Right renal cortex interstitium (tissue), 3 donors: ENCODE data around the gene WNT7B. TPM values are rescaled to one million over a fixed set of nuclear protein-coding genes. Genes with fewer than 3 reads are reported as not detected.

Source experiments
- DNase-seq, 3 donors: peaks; one replicate each; pipeline ENCODE4 v3.0.0-alpha.2; 2013; ENCODE audit warnings: low read depth in 3 of 3, low spot score in 2 of 3
- polyA plus RNA-seq, 3 donors: library from polyadenylated mRNA; unstranded; fragments of 120-200 nt; gene quantifications; one replicate each; pipeline ENCODE4 v1.2.1, GENCODE V29; 2013; ENCODE audit not compliant: insufficient read length in 3 of 3

Gene WNT7B
- polyA plus RNA-seq, 3 donors = 5.2 to 11.1 (median 9.0) TPM

GRCh38 chr22:45933506-45934167 lies 43.3 kb downstream of the WNT7B start:
- no peak for DNase-seq

- no peak for DNase-seq
These were observed 44.9 kb downstream of the WNT7B start for GRCh38 chr22:45932071-45932470.

- DNase-seq = no peak
These were observed 45.9 kb downstream of the WNT7B start for GRCh38 chr22:45931042-45931441.

GRCh38 chr22:45930324-45930723 lies 46.6 kb downstream of the WNT7B start:
- no peak for DNase-seq

- no peak for DNase-seq
These were observed 47.3 kb downstream of the WNT7B start for GRCh38 chr22:45929649-45930048.

GRCh38 chr22:45928726-45929368 lies 48.1 kb downstream of the WNT7B start:
- no peak for DNase-seq

- DNase-seq = no peak
These were observed 49.9 kb downstream of the WNT7B start for GRCh38 chr22:45927059-45927458.

GRCh38 chr22:45926433-45926832 lies 50.5 kb downstream of the WNT7B start:
- DNase-seq = no peak

- no peak for DNase-seq
These were observed 51.1 kb downstream of the WNT7B start for GRCh38 chr22:45925811-45926351.

GRCh38 chr22:45923835-45924234 lies 53.1 kb downstream of the WNT7B start:
- no peak for DNase-seq

GRCh38 chr22:45923212-45923611 lies 53.8 kb downstream of the WNT7B start:
- no peak for DNase-seq

GRCh38 chr22:45922661-45923060 lies 54.3 kb downstream of the WNT7B start:
- no peak for DNase-seq

- DNase-seq = no peak
These were observed 54.7 kb downstream of the WNT7B start for GRCh38 chr22:45922256-45922655.

GRCh38 chr22:45919504-45920286 lies 57.3 kb downstream of the WNT7B start:
- no peak for DNase-seq

- DNase-seq = no peak
These were observed 58.2 kb downstream of the WNT7B start for GRCh38 chr22:45918459-45919370.

- DNase-seq = no peak
These were observed 59.1 kb downstream of the WNT7B start for GRCh38 chr22:45917700-45918458.

- no peak for DNase-seq
These were observed 59.8 kb downstream of the WNT7B start for GRCh38 chr22:45917146-45917545.

- DNase-seq = no peak
These were observed 60.4 kb downstream of the WNT7B start for GRCh38 chr22:45916515-45916914.

GRCh38 chr22:45915841-45916240 lies 61.1 kb downstream of the WNT7B start:
- no peak for DNase-seq

- DNase-seq = no peak
These were observed 61.8 kb downstream of the WNT7B start for GRCh38 chr22:45915151-45915550.
